Fibroblast of villous mesenchyme (primary cell): Measurements from ENCODE around the gene SHROOM1. TPM values are rescaled to one million over a fixed set of nuclear protein-coding genes. Genes with fewer than 3 reads are reported as not detected.

Experiments
- DNase-seq: peaks from one replicate; pipeline ENCODE4 v3.0.0-alpha.2; 2010; ENCODE audit warnings: low read depth
- H3K4me3 ChIP-seq: 2 replicates; pipeline ENCODE4 v1.5.1; 2011; ENCODE audit warnings: low read depth, mild to moderate bottlenecking, low read length
- total RNA-seq: library from RNA; depleted of rRNA; stranded (reverse); fragments of >200 nt; gene quantifications from 2 replicates; pipeline ENCODE4 v1.2.3, GENCODE V29; 2012
- TF ChIP-seq, protein P1 (sequence below): IDR thresholded peaks from 2 replicates; pipeline ENCODE4 v1.5.1; 2012; ENCODE audit warnings: low read depth, mild to moderate bottlenecking, low read length; ENCODE audit not compliant: insufficient read depth

Gene SHROOM1
- total RNA-seq, 1 donor, result 6.5 TPM

- no peak for DNase-seq
- TF ChIP-seq, protein P1, sequence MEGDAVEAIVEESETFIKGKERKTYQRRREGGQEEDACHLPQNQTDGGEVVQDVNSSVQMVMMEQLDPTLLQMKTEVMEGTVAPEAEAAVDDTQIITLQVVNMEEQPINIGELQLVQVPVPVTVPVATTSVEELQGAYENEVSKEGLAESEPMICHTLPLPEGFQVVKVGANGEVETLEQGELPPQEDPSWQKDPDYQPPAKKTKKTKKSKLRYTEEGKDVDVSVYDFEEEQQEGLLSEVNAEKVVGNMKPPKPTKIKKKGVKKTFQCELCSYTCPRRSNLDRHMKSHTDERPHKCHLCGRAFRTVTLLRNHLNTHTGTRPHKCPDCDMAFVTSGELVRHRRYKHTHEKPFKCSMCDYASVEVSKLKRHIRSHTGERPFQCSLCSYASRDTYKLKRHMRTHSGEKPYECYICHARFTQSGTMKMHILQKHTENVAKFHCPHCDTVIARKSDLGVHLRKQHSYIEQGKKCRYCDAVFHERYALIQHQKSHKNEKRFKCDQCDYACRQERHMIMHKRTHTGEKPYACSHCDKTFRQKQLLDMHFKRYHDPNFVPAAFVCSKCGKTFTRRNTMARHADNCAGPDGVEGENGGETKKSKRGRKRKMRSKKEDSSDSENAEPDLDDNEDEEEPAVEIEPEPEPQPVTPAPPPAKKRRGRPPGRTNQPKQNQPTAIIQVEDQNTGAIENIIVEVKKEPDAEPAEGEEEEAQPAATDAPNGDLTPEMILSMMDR, result no peak
Measured at GRCh38 chr5:132825033-132825833, 5.2 kb downstream of the SHROOM1 start.

GRCh38 chr5:132824426-132824825, 6.0 kb downstream of the SHROOM1 start:
- H3K4me3 ChIP-seq, result no peak overlapping the region
- TF ChIP-seq, protein P1, result no peak
- no peak for DNase-seq

More at GRCh38 chr5:132825033-132825833, 5.2 kb downstream of the SHROOM1 start:
- H3K4me3 ChIP-seq, result no peak overlapping the region

GRCh38 chr5:132823481-132824050, 6.9 kb downstream of the SHROOM1 start:
- no peak for DNase-seq
- TF ChIP-seq, protein P1, result no peak
- no peak overlapping the region for H3K4me3 ChIP-seq

GRCh38 chr5:132822650-132823480, 7.6 kb downstream of the SHROOM1 start:
- no peak for DNase-seq
- H3K4me3 ChIP-seq, result no peak overlapping the region
- TF ChIP-seq, protein P1, result no peak

DNA sequence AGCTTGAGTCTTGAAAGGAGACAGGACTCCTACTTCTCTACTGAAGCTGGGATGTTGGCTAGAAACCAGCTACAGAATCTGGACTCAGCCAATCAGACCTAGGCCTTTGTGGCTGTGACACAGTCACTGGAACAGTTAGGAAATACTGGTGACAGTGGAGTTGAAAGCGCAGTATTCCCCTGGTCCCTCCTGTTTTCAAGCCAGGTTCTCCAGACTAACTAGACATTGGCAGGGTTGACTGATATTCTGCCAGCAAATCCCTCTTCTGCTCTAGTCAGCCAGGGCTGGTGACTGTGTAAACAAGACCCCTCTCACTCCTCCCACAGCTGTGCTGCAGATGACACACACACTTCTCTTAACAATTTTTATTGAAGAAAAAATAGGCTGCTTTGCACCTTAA, 8.7 kb downstream of the SHROOM1 start:
- peak; percentile 56 for DNase-seq
- TF ChIP-seq, protein P1, result no peak
- H3K4me3 ChIP-seq, result no peak overlapping the region

DNA sequence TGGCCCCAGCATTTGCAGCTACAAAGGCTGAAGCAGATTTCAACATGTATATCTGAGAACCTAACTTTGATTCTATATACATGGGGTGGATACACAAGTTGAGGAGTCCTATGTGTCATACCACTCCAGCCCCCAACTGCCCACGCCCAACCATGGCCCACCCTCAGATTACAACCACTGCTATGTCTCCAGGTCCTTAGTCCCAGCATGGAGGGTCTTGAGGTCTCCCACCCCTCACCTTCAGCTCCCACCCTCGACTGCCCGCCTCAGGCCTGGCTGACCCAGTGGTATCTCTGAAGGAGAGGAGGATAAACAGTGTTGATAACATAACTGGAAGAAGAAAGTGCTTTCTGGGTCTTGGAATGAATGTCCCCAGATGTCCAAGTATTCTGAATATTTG, 9.1 kb downstream of the SHROOM1 start:
- no peak overlapping the region for H3K4me3 ChIP-seq
- no peak for DNase-seq
- TF ChIP-seq, protein P1, result no peak
